B cell (primary cell): ENCODE results near the gene SAP130. TPM values are rescaled to one million over a fixed set of nuclear protein-coding genes. Genes with fewer than 3 reads are reported as not detected.

ENCODE experiments used
- ATAC-seq: fragments of 200-7000 bp; cut with Tn5 transposase; one replicate; pipeline ENCODE4 v1.10.0; 2021; ENCODE audit warnings: low read depth, mild to moderate bottlenecking, moderate number of reproducible peaks, moderate library complexity
- CTCF ChIA-PET: fragments of 350-600 bp; sonication (Branson Sonifier 250); formaldehyde crosslinking; loops from one replicate; lab custom pipeline; 2021; ENCODE audit warnings: antibody characterized with exemption, inconsistent platforms; lab: Charles Lee
- POLR2A ChIA-PET: fragments of 350-600 bp; sonication (Branson Sonifier 250); formaldehyde crosslinking; loops from one replicate; lab custom pipeline; 2021; ENCODE audit warnings: antibody characterized with exemption; lab: Charles Lee
- DNase-seq: peaks from one replicate; pipeline ENCODE4 v3.0.0; 2013
- H2AFZ ChIP-seq: 2 replicates; pipeline ENCODE4 v1.6.1; 2012; ENCODE audit warnings: mild to moderate bottlenecking, low read depth, low read length; ENCODE audit not compliant: insufficient read depth, poor library complexity, severe bottlenecking
- H3K27ac ChIP-seq, 2 donors: 1 replicate in 1 of 2; 2 replicates in 1 of 2; pipeline ENCODE4 v1.5.1; 2012 to 2013; ENCODE audit warnings: low read length in 2 of 2, mild to moderate bottlenecking in 2 of 2, moderate library complexity in 1 of 2
- H3K27me3 ChIP-seq, 4 experiments: fragments of 200-600 bp in 1 of 4; sonication (generic) in 1 of 4; replicated peaks in 1 of 4; 1 replicate in 2 of 4; 2 replicates in 2 of 4; pipeline versions ENCODE4 v1.6.1 to v1.7.0; 2013 to 2016; ENCODE audit warnings: low read length in 3 of 4, mild to moderate bottlenecking in 2 of 4, mixed read lengths in 1 of 4, moderate library complexity in 1 of 4; ENCODE audit not compliant: insufficient read depth in 4 of 4, control insufficient read depth in 3 of 4; ENCODE audit errors: control extremely low read depth in 1 of 4
- H3K36me3 ChIP-seq, 2 experiments: replicated peaks in 1 of 2; 1 replicate in 1 of 2; 2 replicates in 1 of 2; pipeline versions ENCODE4 v1.6.1 to v1.7.1; 2013; ENCODE audit warnings: low read length in 1 of 2; ENCODE audit not compliant: insufficient read depth in 2 of 2, control insufficient read depth in 1 of 2; ENCODE audit errors: control extremely low read depth in 1 of 2, extremely low read depth in 1 of 2
- H3K4me1 ChIP-seq, 2 donors: fragments of 200-600 bp in 1 of 2; sonication (generic) in 1 of 2; 1 replicate in 1 of 2; 2 replicates in 1 of 2; pipeline versions ENCODE4 v1.5.1 to v1.6.1; 2013 to 2017; ENCODE audit warnings: low read length in 2 of 2; ENCODE audit not compliant: control insufficient read depth in 2 of 2, insufficient read depth in 2 of 2
- H3K4me2 ChIP-seq: replicated peaks from 2 replicates; pipeline ENCODE3; 2012; ENCODE audit warnings: mild to moderate bottlenecking, low read depth, low read length; ENCODE audit not compliant: poor library complexity, severe bottlenecking
- H3K4me3 ChIP-seq, 5 experiments: fragments of 200-600 bp in 1 of 5; sonication (generic) in 1 of 5; 1 replicate in 3 of 5; 2 replicates in 2 of 5; pipeline versions ENCODE4 v1.5.1 to v1.7.0; 2011 to 2016; ENCODE audit warnings: low read length in 4 of 5, mild to moderate bottlenecking in 4 of 5, low read depth in 2 of 5, control low read depth in 1 of 5, moderate library complexity in 1 of 5; ENCODE audit not compliant: insufficient read depth in 1 of 5; ENCODE audit errors: control extremely low read depth in 1 of 5, extremely low read depth in 1 of 5
- H3K79me2 ChIP-seq: fragments of 200-600 bp; sonication (generic); one replicate; pipeline ENCODE4 v1.6.0; 2016; ENCODE audit warnings: low read length; ENCODE audit not compliant: control insufficient read depth, insufficient read depth
- H3K9ac ChIP-seq: fragments of 200-600 bp; sonication (generic); 2 replicates; pipeline ENCODE4 v1.6.1; 2017; ENCODE audit warnings: mild to moderate bottlenecking, low read length, moderate library complexity
- H3K9me3 ChIP-seq, 3 donors: one replicate each; pipeline versions ENCODE4 v1.6.1 to v1.7.1; 2013; ENCODE audit warnings: low read length in 2 of 3; ENCODE audit not compliant: control insufficient read depth in 2 of 3, insufficient read depth in 1 of 3; ENCODE audit errors: control extremely low read depth in 1 of 3
- H4K20me1 ChIP-seq: 2 replicates; pipeline ENCODE4 v1.6.0; 2012; ENCODE audit warnings: mild to moderate bottlenecking, low read length; ENCODE audit not compliant: insufficient read depth, control insufficient read depth, poor library complexity, severe bottlenecking
- H3K27ac Mint-ChIP-seq: one replicate; pipeline ENCODE4 v1.8.0; 2021; ENCODE audit warnings: mixed read lengths
- H3K27me3 Mint-ChIP-seq: one replicate; pipeline ENCODE4 v1.8.0; 2021; ENCODE audit warnings: mixed read lengths
- H3K4me1 Mint-ChIP-seq: one replicate; pipeline ENCODE4 v1.8.0; 2021; ENCODE audit warnings: mixed read lengths
- H3K4me3 Mint-ChIP-seq: one replicate; pipeline ENCODE4 v1.8.0; 2021; ENCODE audit warnings: mixed read lengths
- H3K9me3 Mint-ChIP-seq: one replicate; pipeline ENCODE4 v1.8.0; 2022; ENCODE audit warnings: mixed read lengths; ENCODE audit not compliant: insufficient read depth
- CTCF ChIP-seq: fragments of 200-600 bp; IDR thresholded peaks from one replicate; pipeline ENCODE4 v1.8.0; 2022; ENCODE audit warnings: antibody characterized with exemption, mild to moderate bottlenecking
- EZH2 ChIP-seq: IDR thresholded peaks from 2 replicates; pipeline ENCODE4 v1.6.1; 2012; ENCODE audit warnings: borderline replicate concordance, low read depth, mild to moderate bottlenecking, moderate library complexity, low read length; ENCODE audit not compliant: insufficient read depth, poor library complexity, severe bottlenecking
- WGBS: methylation state at CpG from one replicate; pipeline ENCODE4 v1.1.5; 2013; ENCODE audit warnings: missing lambda C conversion rate; ENCODE audit not compliant: insufficient coverage; 5-methylcytosine and 5-hydroxymethylcytosine counted together
- intact Hi-C: fragments of 100-400 bp; cut with micrococcal nuclease; formaldehyde crosslinking; loops from one replicate; pipeline ENCODE4 v1.10.0; 2022
- polyA plus RNA-seq: library from polyadenylated mRNA; depleted of rRNA; stranded (reverse); fragments of >200 nt; gene quantifications from 2 replicates; pipeline ENCODE4 v1.2.3, GENCODE V29; 2012
- total RNA-seq, 2 donors: library from RNA; stranded (reverse); fragments of 120-200 nt in 1 of 2; gene quantifications; 1 replicate in 1 of 2; 2 replicates in 1 of 2; pipeline versions ENCODE4 v1.2.3 to v1.2.4, GENCODE V29; 2013 to 2022

The SAP130 gene
- total and polyA plus RNA-seq, 2 donors (not counting 1 experiment from before 2014, with no cell fraction given) = 13.4 to 40.1 TPM

DNA sequence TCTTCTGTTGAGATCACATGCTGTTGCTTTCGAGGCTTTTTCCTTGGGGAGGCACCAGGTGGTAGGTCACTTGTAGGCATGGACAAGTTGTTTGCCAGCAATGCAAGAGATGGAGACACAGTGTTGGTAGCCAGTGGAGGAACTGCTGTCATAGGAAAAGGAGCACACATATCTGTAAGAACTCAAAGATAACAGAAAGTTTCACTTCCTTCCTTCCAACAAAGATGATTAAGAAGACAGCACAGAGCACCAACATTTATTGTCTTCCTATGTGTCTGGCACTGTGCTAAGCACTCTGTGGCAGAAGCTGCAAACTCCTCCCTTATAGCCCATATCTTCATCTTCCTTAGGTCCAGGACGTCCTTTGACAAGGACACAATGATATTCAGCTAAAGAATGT, 77.6 kb downstream of the SAP130 start:
- Histone ChIP-seq H3K9me3 (no peaks in the 10 kb centered on the region), H3K4me3 (no peak overlapping the region), H3K27ac (peak overlapping the region in 1 of 2 donors; percentile 31), H3K4me2 (no peak overlapping the region), H4K20me1 (no peaks in the 10 kb centered on the region), H3K79me2 (no peaks in the 10 kb centered on the region), H2AFZ (no peak overlapping the region), H3K9ac (no peak overlapping the region), H3K36me3 (peaks cover 29 to 42% of the 10 kb centered on the region in 2 experiments), H3K4me1 (peaks cover 8 to 9% of the 10 kb centered on the region in 2 donors), H3K27me3 (no peaks in the 10 kb centered on the region)
- no peaks in the 10 kb centered on the region for H3K27me3 Mint-ChIP-seq
- no CpG with 5 or more reads among the region's 2 CpGs for WGBS
- CTCF ChIA-PET = no interaction called here
- POLR2A ChIA-PET = no interaction called here
- DNase-seq (peak; percentile 26), ATAC-seq (no peak)
- no peaks in the 10 kb centered on the region for H3K9me3 Mint-ChIP-seq
- H3K27ac Mint-ChIP-seq = peak overlapping the region; percentile 46
- H3K4me1 Mint-ChIP-seq = peaks cover 9% of the 10 kb centered on the region
- intact Hi-C loops = no loop called here
- no peak for TF ChIP-seq CTCF
- no peak overlapping the region for H3K4me3 Mint-ChIP-seq

DNA sequence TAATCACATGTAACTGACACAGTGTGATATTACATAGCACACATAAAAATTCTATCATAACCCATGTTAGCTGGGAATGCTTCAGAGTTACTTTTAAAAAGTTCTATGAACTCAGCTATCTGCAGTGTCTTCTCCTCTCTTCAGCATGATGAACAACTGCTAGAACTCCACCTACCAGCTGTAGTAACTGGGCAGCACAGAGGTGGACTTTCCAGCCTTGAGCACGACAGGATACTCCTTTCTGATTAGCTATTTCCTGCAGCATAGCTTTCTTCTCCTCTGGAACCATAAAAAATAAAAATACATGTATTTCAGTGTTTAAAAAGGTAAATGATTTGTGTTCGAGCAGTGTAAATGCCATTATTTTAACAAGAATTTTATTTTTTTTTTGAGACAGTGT, 82.6 kb downstream of the SAP130 start:
- H3K9ac ChIP-seq = no peak overlapping the region
- H3K4me3 Mint-ChIP-seq = no peak overlapping the region
- H3K9me3 ChIP-seq = no peaks in the 10 kb centered on the region
- POLR2A ChIA-PET = no interaction called here
- CTCF ChIA-PET = interaction anchor here (0.7 kb wide), 1 partner anchor 43 kb away, joined by 3 read pairs; no protein-coding TSS in a partner anchor
- DNase-seq (no peak), ATAC-seq (no peak)
- H4K20me1 ChIP-seq = no peaks in the 10 kb centered on the region
- no peaks in the 10 kb centered on the region for H3K27me3 ChIP-seq
- H3K27ac ChIP-seq = no peak overlapping the region
- H3K4me2 ChIP-seq = no peak overlapping the region
- no peaks in the 10 kb centered on the region for H3K9me3 Mint-ChIP-seq
- no peak overlapping the region for H3K4me3 ChIP-seq
- TF ChIP-seq CTCF (no peak), EZH2 (no peak)
- no peak overlapping the region for H2AFZ ChIP-seq
- H3K4me1 ChIP-seq = peaks cover 3 to 4% of the 10 kb centered on the region in 2 donors
- no CpG with 5 or more reads among the region's 2 CpGs for WGBS
- H3K4me1 Mint-ChIP-seq = peaks cover 3% of the 10 kb centered on the region
- peaks cover 12 to 55% of the 10 kb centered on the region in 2 experiments for H3K36me3 ChIP-seq
- no peaks in the 10 kb centered on the region for H3K79me2 ChIP-seq
- no peaks in the 10 kb centered on the region for H3K27me3 Mint-ChIP-seq
- intact Hi-C loops = no loop called here
- H3K27ac Mint-ChIP-seq = no peak overlapping the region
